Fibroblast of mammary gland (primary cell): ENCODE results near the gene CEBPG.

ENCODE experiments used
- DNase-seq: peaks from one replicate; pipeline ENCODE4 v3.0.0-alpha.2; 2010; ENCODE audit warnings: low read depth
- H3K4me3 ChIP-seq: 2 replicates; pipeline ENCODE4 v1.5.1; 2011; ENCODE audit warnings: low read depth, mild to moderate bottlenecking, low read length, moderate library complexity; ENCODE audit not compliant: control insufficient read depth
- TF ChIP-seq, protein P1 (sequence below): conservative IDR thresholded peaks from 2 replicates; pipeline ENCODE4 v1.5.1; 2011; ENCODE audit warnings: low read depth, low read length, inconsistent platforms; ENCODE audit not compliant: control insufficient read depth, insufficient read depth

CEBPG gene

DNA sequence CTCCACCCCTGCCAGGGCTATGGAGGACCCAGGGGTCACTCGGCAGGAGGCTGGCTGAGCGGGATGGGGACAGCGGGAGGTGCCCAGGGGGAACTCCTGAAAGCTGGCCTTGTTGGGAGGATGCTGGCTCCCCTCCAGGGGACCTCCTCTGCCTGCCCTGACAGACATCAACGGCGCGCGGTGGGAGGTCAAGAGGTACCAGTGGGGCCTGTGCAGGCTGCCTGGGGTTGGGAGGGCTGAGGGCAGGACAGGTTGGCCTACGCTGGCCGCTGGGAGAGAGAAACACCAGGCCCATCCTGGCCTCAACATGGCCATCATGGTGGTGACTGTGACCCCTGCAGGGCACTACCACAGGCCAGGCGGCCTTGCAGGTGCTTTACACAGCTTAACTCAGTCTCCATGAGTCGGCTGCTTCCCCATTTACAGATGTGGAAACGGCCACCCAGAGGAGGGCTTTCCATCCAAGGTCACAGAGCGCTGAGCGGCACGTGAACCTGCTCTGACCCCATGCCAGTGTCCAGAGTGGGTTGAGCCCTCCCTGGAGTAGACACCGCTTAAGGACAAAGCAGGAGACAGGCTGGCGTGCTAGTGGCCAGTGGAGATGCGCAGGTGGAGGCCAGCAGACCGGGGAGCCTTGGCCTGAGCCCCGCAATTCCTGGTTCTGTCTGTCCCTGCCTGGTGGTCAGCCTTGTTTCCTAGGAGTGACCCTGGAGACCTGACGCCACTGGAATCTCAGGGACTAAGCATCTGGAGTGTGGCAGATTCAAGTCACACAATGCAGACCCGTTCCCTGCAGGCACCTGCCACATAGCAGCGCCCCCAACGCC lies 27.6 kb downstream of the CEBPG start:
- TF ChIP-seq, protein P1, sequence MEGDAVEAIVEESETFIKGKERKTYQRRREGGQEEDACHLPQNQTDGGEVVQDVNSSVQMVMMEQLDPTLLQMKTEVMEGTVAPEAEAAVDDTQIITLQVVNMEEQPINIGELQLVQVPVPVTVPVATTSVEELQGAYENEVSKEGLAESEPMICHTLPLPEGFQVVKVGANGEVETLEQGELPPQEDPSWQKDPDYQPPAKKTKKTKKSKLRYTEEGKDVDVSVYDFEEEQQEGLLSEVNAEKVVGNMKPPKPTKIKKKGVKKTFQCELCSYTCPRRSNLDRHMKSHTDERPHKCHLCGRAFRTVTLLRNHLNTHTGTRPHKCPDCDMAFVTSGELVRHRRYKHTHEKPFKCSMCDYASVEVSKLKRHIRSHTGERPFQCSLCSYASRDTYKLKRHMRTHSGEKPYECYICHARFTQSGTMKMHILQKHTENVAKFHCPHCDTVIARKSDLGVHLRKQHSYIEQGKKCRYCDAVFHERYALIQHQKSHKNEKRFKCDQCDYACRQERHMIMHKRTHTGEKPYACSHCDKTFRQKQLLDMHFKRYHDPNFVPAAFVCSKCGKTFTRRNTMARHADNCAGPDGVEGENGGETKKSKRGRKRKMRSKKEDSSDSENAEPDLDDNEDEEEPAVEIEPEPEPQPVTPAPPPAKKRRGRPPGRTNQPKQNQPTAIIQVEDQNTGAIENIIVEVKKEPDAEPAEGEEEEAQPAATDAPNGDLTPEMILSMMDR, result no peak
- no peak for DNase-seq
- H3K4me3 ChIP-seq, result no peak overlapping the region

DNA sequence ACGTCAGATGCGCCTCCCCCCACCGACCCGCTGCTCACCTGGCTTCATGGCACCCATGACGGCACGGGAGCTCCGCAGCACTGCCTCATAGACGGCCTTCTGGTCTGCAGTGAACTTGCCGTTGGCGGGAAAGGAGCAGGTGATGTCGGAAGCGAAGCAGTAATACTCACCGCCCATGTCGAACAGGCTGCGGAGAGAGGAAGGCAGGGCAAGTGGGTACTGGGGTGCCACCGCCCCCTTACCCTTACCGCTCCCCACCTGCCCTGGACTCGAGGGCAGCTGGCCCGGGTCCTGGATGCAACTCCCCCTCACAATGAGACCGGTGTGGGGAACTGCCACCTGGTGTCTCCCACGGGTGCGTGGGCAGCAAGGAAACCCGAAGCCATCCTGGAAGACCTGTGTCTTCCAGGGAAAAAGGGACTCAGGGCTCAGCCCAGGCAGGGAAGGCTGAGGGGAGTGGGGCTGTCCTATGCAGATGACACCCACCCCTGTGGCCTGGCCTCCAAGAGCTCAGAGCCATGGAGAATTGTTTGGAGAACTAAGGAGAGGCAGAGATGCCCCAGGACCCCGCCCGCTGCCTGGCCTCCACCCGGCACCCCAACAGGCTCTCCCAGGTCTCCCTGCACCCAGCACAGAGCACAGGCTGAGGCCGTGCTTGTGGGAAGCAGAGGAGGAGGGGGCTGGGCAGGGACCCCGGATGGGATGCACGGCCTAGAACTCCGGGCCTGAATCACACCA lies 28.3 kb downstream of the CEBPG start:
- H3K4me3 ChIP-seq, result no peak overlapping the region
- DNase-seq, result no peak
- TF ChIP-seq, protein P1, result no peak

DNA sequence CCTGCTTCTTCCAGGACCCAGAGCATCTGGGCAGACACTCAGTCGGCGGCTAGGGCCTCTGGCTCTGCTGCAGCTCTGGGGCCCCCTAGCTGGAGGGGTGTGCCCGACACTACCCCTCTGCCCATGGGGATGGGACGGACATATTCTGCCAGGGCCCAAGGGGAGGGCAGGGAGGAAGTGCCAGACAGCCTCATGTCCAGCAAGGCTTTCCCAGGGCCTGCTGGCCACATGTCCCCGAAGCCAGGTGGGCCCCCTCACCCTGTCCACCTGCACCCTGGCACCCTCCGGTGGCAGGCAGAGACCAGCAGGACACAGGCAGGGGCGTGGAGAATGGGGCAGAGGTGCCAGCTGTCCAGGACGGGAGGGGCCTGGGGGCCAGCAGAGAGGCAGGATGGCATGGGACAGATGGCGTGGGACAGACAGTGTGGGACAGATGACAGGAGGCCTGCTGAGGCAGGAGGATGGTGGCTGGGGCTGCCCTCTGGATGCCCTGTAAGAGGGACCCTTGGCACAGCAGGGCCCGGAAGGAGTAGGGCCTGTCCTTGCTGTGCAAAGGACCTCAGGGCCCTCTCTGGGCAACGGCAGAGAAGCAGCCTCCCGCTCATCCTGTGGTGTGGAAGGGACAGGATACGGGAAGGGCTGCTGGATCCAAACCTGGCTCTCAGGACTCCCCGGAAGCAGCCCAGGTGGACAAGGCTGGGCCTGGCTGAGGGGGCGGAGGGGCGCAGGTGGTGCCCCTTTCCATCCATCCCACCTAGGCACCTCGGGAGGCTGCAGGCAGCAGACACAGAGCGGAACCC lies 29.1 kb downstream of the CEBPG start:
- no peak overlapping the region for H3K4me3 ChIP-seq
- DNase-seq, result no peak
- TF ChIP-seq, protein P1, result no peak

DNA sequence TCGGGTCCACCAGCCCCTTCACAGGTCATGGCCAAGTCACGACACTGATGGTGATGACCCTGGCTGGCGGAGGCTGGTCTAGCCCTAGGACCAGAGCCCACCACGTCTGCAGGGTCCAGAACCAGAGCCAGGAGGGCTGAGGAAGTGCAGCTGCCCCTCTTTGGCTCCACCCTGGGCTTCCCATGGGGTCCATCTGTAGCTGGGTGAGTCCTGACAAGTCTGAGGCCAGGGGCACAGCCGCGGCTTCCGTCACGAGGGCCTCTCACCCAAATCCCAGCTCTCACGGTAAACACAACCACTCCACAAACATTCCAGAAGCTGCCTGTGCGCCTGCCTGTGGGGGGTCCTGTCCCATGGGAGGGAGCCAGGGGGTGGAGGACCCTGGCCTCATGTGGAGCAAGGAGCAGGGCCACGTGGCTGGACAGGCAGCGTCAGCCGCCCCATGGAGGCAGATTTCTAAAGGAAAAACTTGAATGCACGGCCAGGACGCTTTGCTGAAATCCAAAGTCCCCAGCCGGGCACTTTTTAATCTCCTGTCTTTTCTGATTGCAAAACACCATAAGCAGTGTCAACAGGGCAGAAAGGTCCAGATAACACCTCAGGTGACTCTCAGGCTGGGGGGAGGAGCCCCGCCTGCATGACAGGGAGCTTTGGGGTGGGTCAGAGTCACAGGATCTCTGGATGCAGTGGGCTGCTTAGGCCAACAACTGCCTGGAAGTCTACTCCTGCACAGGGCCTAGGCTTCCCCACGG lies 29.9 kb downstream of the CEBPG start:
- H3K4me3 ChIP-seq, result no peak overlapping the region
- TF ChIP-seq, protein P1, result no peak
- DNase-seq, result no peak

DNA sequence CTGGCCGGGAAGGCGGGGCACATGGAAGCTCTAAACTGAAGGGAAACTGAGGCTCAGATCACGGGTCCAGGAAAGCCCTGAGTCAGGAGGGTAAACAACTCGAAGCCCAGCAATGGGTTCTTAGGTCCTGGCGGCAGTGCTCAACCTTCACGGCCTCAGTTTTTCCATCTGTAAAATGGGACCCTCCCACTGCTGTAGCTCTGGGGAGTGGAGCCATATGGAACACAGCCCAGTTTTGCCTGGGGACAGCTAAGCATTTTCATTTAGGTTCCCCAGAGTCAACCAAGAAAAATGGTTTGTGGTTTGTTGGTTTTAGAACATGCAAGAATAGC lies 30.4 kb downstream of the CEBPG start:
- TF ChIP-seq, protein P1, result no peak
- H3K4me3 ChIP-seq, result no peak overlapping the region
- DNase-seq, result no peak
